GM12878 (cell line): ENCODE measurements around the gene MIEN1. TPM values are rescaled to one million over a fixed set of nuclear protein-coding genes. Genes with fewer than 3 reads are reported as not detected.
A peak's percentile ranks its signal among the peaks of the same experiment; 100 is the strongest.

ENCODE experiments used
- ATF2 ChIP-seq: IDR thresholded peaks from 2 replicates; pipeline ENCODE4 v1.6.1; 2012; ENCODE audit warnings: low read length, inconsistent platforms
- E4F1 ChIP-seq: fragments of 450-650 bp; IDR thresholded peaks from 2 replicates; pipeline ENCODE4 v1.6.1; 2018; ENCODE audit warnings: borderline replicate concordance, mild to moderate bottlenecking; ENCODE audit not compliant: partially characterized antibody
- ELK1 ChIP-seq: IDR thresholded peaks from 2 replicates; pipeline ENCODE4 v1.6.1; 2012; ENCODE audit warnings: low read depth, low read length, improper control_type of control experiment
- ETV6 ChIP-seq, 2 experiments: fragments of 450-650 bp in 1 of 2; IDR thresholded peaks in 1 of 2; conservative IDR thresholded peaks in 1 of 2; 2 replicates each; pipeline ENCODE4 v1.6.1; 2014; ENCODE audit warnings: antibody characterized with exemption in 1 of 2, borderline replicate concordance in 1 of 2, low read depth in 1 of 2, mild to moderate bottlenecking in 1 of 2, moderate library complexity in 1 of 2
- FOXK2 ChIP-seq: fragments of 450-650 bp; IDR thresholded peaks from 2 replicates; pipeline ENCODE4 v1.6.1; 2017; ENCODE audit warnings: mild to moderate bottlenecking, moderate library complexity
- IKZF1 ChIP-seq: fragments of 450-650 bp; conservative IDR thresholded peaks from 2 replicates; pipeline ENCODE4 v1.6.1; 2017; ENCODE audit warnings: antibody characterized with exemption, mild to moderate bottlenecking
- IRF5 ChIP-seq: fragments of 450-650 bp; IDR thresholded peaks from 2 replicates; pipeline ENCODE4 v1.6.1; 2017; ENCODE audit warnings: borderline replicate concordance
- KAT2A ChIP-seq: conservative IDR thresholded peaks from 2 replicates; pipeline ENCODE4 v1.6.1; 2011; ENCODE audit warnings: low read depth, low read length; ENCODE audit not compliant: control insufficient read depth
- MXI1 ChIP-seq: fragments of 150-350 bp; IDR thresholded peaks from 2 replicates; pipeline ENCODE4 v1.6.1; 2011; ENCODE audit warnings: low read depth, mild to moderate bottlenecking, inconsistent platforms, low read length, improper control_type of control experiment
- NFXL1 ChIP-seq: fragments of 450-650 bp; IDR thresholded peaks from 2 replicates; pipeline ENCODE4 v1.6.1; 2017; ENCODE audit warnings: antibody characterized with exemption, mild to moderate bottlenecking, borderline replicate concordance
- NFYB ChIP-seq: IDR thresholded peaks from 2 replicates; pipeline ENCODE4 v1.6.1; 2011; ENCODE audit warnings: low read depth, mild to moderate bottlenecking, low read length, improper control_type of control experiment, moderate library complexity; ENCODE audit not compliant: insufficient read depth
- NR2C1 ChIP-seq: fragments of 450-650 bp; IDR thresholded peaks from 2 replicates; pipeline ENCODE4 v1.6.1; 2017; ENCODE audit warnings: antibody characterized with exemption, mild to moderate bottlenecking, moderate library complexity
- PML ChIP-seq: IDR thresholded peaks from 2 replicates; pipeline ENCODE4 v1.6.1; 2012; ENCODE audit warnings: low read length, inconsistent platforms
- PRDM15 ChIP-seq: fragments of 450-650 bp; formaldehyde crosslinking; IDR thresholded peaks from 2 replicates; pipeline ENCODE4 v1.4.0; 2020; ENCODE audit warnings: mild to moderate bottlenecking, moderate library complexity
- RAD51 ChIP-seq: fragments of 450-650 bp; IDR thresholded peaks from 2 replicates; pipeline ENCODE4 v1.6.1; 2016; ENCODE audit warnings: moderate library complexity, mild to moderate bottlenecking, inconsistent platforms
- STAT3 ChIP-seq: IDR thresholded peaks from 2 replicates; pipeline ENCODE4 v1.6.1; 2011; ENCODE audit warnings: low read depth, low read length, improper control_type of control experiment
- TCF3 ChIP-seq: IDR thresholded peaks from 2 replicates; pipeline ENCODE4 v1.6.1; 2012; ENCODE audit warnings: low read depth, mild to moderate bottlenecking, low read length, borderline replicate concordance; ENCODE audit not compliant: insufficient read depth
- ZNF207 ChIP-seq: fragments of 450-650 bp; IDR thresholded peaks from 2 replicates; pipeline ENCODE4 v1.6.1; 2014; ENCODE audit warnings: antibody characterized with exemption, mild to moderate bottlenecking, borderline replicate concordance
- ZNF274 ChIP-seq: IDR thresholded peaks from one replicate; pipeline ENCODE4 v1.8.0; 2011; ENCODE audit not compliant: insufficient read length, insufficient read depth
- polyA plus RNA-seq, 11 experiments: library from polyadenylated mRNA; depleted of rRNA in 4 of 11; unstranded in 6 of 11; stranded (reverse) in 5 of 11; fragments of >200 nt; fragmentation: Nextera tagmentation in 4 of 11; fragmentation: Illumina TruSeq in 1 of 11; extraction: Ambion mirVana in 4 of 11; extraction: Trizol in 1 of 11; gene quantifications; 1 replicate in 1 of 11; 2 replicates in 10 of 11; pipeline versions ENCODE4 v1.2.1 to v1.2.3, GENCODE V29; 2011 to 2016; ENCODE audit warnings: inconsistent platforms in 2 of 11, missing spikeins in 2 of 11, low read depth in 1 of 11
- total RNA-seq, 4 experiments: library from RNA; depleted of rRNA in 3 of 4; stranded (reverse); fragments of >200 nt in 3 of 4; fragmentation: Illumina TruSeq in 1 of 4; extraction: Trizol in 1 of 4; gene quantifications; 2 replicates each; pipeline versions ENCODE4 v1.2.1 to v1.2.3, GENCODE V29; 2013 to 2021

Gene MIEN1
- total and polyA plus RNA-seq, 10 of the 15 experiments (the other 5 are each of a cell fraction or from before 2014, with no cell fraction given): 24.9 to 89.1 (median 47.7) TPM

GRCh38 chr17:39730095-39730921 is at the start of gene MIEN1 (continued):
- peak; percentile 32 for TF ChIP-seq MXI1
- no peak for TF ChIP-seq IRF5
- no peak for TF ChIP-seq KAT2A
- TF ChIP-seq E4F1: peak; percentile 88
- no peak for TF ChIP-seq NFYB
- TF ChIP-seq ELK1: 0 out of 2 replicates have a peak, but pooled peaks have one; percentile 54
- TF ChIP-seq FOXK2: no peak
- TF ChIP-seq ATF2: no peak
- peak; percentile 55 for TF ChIP-seq NR2C1
- TF ChIP-seq PRDM15 (CRISPR knock-in tag): no peak
- peak; percentile 62 for TF ChIP-seq IKZF1
- no peak for TF ChIP-seq ZNF274
- TF ChIP-seq STAT3: no peak
- TF ChIP-seq ETV6 (conservative IDR thresholded peaks at IDR 0.05 in 1 of 2, IDR thresholded peaks at IDR 0.05 in 1 of 2; ENCODE audit: borderline replicate concordance in 1 of 2, low read depth in 1 of 2): no peak
- TF ChIP-seq ZNF207: peak; percentile 31; the same call in 1 of the 2 replicates
- no peak for TF ChIP-seq NFXL1
- TF ChIP-seq TCF3: 0 out of 2 replicates have a peak, but pooled peaks have one; percentile 49
- TF ChIP-seq PML: no peak
- TF ChIP-seq RAD51: peak; percentile 86
